ENCODE results near the gene GRIN1.

The GRIN1 gene

DNA sequence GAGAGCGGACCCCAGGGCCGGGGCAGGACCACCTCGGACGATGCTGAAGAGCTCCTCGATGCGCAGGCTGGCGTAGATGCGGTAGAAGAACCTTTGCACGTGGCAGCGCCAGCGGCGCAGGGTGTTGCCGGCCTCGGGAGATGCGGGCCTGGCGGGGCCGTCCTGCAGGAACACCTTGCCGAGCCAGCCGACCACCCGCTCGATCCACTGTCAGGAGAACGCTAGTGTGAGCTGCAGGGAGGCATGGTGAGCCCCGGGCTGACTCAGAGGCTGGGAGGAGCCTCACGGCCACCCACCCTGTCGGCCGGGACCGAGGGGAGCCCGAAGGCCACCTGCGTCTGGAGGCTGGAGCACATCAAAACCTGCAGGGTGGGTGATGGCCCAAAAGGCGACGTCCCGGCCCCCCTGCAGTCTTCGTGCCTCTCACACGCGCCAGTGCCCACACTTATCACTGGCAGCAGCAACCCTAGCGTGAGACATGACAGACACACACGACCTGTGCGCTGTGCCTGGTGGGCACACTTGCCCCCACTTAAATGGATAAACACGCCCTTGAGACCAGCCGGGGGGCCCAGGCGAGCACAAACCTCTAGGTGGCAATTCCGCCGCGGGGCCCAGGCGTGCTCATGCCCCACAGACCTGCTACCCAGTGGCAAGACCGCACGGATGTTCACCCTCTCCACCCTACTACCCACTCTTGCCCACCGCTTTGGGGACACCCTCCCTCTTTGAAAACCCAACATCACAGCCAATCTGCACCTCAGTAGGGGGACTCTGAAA lies 46.1 kb downstream of the GRIN1 start:
- DNase-seq (ENCODE audit: low spot score), result no peak
- in situ Hi-C loops (cut with MboI; ENCODE audit: low pct_unique_long_range_greater_than_20kb, low sequenced_read_pairs, unreplicated experiment), result no loop called here
- TF ChIP-seq, protein P1, sequence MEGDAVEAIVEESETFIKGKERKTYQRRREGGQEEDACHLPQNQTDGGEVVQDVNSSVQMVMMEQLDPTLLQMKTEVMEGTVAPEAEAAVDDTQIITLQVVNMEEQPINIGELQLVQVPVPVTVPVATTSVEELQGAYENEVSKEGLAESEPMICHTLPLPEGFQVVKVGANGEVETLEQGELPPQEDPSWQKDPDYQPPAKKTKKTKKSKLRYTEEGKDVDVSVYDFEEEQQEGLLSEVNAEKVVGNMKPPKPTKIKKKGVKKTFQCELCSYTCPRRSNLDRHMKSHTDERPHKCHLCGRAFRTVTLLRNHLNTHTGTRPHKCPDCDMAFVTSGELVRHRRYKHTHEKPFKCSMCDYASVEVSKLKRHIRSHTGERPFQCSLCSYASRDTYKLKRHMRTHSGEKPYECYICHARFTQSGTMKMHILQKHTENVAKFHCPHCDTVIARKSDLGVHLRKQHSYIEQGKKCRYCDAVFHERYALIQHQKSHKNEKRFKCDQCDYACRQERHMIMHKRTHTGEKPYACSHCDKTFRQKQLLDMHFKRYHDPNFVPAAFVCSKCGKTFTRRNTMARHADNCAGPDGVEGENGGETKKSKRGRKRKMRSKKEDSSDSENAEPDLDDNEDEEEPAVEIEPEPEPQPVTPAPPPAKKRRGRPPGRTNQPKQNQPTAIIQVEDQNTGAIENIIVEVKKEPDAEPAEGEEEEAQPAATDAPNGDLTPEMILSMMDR (IDR thresholded peaks at IDR 0.05; ENCODE audit: extremely low read depth, insufficient read depth, missing control alignments), result no peak

DNA sequence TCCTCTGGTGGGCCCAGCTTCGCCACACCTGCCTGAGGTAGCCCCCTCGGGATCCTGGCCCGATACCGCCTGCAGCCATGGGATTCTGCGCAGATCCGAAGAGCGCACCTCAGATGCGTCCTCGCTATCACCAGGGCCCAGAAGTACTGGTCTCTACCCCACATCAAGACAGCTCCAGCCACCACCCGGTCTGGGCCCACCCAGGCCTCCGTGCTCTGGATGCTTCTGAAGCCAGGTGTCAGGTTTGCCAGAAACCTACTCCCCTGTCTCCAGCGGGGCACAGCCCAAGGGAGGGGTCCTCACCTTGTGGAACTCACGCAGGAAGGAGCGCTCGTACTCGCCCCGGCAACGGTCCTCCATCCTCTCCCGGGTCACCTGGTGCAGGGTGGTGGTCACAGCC lies 47.0 kb downstream of the GRIN1 start:
- TF ChIP-seq, protein P1 (IDR thresholded peaks at IDR 0.05; ENCODE audit: extremely low read depth, insufficient read depth, missing control alignments), result no peak
- no peak for DNase-seq (ENCODE audit: low spot score)
- in situ Hi-C loops (cut with MboI; ENCODE audit: low pct_unique_long_range_greater_than_20kb, low sequenced_read_pairs, unreplicated experiment), result no loop called here

DNA sequence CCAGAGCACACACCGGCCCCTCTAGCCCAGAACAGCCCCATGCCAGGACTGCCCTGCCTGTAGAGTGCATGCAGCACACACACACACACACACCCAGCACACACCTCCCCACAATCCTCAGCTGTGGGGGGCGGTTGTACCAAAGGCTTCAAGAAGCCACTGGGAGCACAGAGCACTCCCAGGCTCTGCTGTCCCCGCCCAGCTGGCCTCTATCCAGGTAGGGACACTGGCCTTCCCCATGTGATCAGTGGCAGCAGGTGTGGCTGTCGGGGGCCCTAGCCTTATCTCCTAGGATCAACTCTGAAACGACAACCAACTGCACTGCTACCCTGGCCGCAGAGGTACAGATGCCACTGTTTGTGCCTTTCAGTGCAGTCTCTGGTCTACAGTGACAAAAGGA lies 47.4 kb downstream of the GRIN1 start:
- no peak for DNase-seq (ENCODE audit: low spot score)
- TF ChIP-seq, protein P1 (IDR thresholded peaks at IDR 0.05; ENCODE audit: extremely low read depth, insufficient read depth, missing control alignments), result no peak
- in situ Hi-C loops (cut with MboI; ENCODE audit: low pct_unique_long_range_greater_than_20kb, low sequenced_read_pairs, unreplicated experiment), result no loop called here

GRCh38 chr9:137187386-137187785 lies 48.4 kb downstream of the GRIN1 start:
- TF ChIP-seq, protein P1 (IDR thresholded peaks at IDR 0.05; ENCODE audit: extremely low read depth, insufficient read depth, missing control alignments), result no peak
- in situ Hi-C loops (cut with MboI; ENCODE audit: low pct_unique_long_range_greater_than_20kb, low sequenced_read_pairs, unreplicated experiment), result no loop called here

DNA sequence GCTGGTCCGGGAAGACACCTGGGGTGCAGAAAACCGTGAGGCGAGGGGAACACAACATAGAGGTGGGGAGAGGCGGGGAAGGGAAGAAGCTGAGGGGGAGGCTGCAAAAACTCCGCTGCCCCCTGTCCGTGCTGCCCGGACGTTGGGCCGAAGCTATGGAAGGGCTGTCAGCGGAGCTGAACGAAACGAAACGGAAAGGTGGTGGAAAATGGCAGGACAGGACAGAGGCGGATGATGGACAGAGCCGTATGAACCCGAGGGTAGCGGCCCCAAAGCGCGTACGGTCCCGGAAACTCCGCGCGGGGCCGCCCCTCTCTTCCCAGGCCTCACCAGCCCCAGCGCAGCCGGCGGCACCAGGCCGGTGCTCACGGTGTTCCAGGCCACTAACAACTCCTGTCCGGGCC lies 49.1 kb downstream of the GRIN1 start:
- in situ Hi-C loops (cut with MboI; ENCODE audit: low pct_unique_long_range_greater_than_20kb, low sequenced_read_pairs, unreplicated experiment), result no loop called here
- TF ChIP-seq, protein P1 (IDR thresholded peaks at IDR 0.05; ENCODE audit: extremely low read depth, insufficient read depth, missing control alignments), result no peak
- no peak for DNase-seq (ENCODE audit: low spot score)

More at GRCh38 chr9:137187386-137187785, 48.4 kb downstream of the GRIN1 start:
- DNase-seq (ENCODE audit: low spot score), result no peak

GRCh38 chr9:137188490-137189296 lies 49.7 kb downstream of the GRIN1 start, which contains the start of the genes ANAPC2 and SSNA1:
Gene ANAPC2 (minus strand): TSS chr9:137188560. CDS start chr9:137188532, 28 bp downstream.
Gene SSNA1 (plus strand): TSS chr9:137188676. CDS start chr9:137188727, 51 bp downstream.
- TF ChIP-seq, protein P1 (IDR thresholded peaks at IDR 0.05; ENCODE audit: extremely low read depth, insufficient read depth, missing control alignments), result peak; percentile 56
- in situ Hi-C loops (cut with MboI; ENCODE audit: low pct_unique_long_range_greater_than_20kb, low sequenced_read_pairs, unreplicated experiment), result no loop called here
- DNase-seq (ENCODE audit: low spot score), result peak; percentile 98

All from GM13977 (cell line).